ENCODE results near the gene RNF144B. TPM values are rescaled to one million over a fixed set of nuclear protein-coding genes. Genes with fewer than 3 reads are reported as not detected.
A peak's percentile ranks its signal among the peaks of the same experiment; 100 is the strongest.

The RNF144B gene
- total and polyA plus RNA-seq, 2 experiments from 2014 or later = 4.2 to 9.0 TPM

DNA sequence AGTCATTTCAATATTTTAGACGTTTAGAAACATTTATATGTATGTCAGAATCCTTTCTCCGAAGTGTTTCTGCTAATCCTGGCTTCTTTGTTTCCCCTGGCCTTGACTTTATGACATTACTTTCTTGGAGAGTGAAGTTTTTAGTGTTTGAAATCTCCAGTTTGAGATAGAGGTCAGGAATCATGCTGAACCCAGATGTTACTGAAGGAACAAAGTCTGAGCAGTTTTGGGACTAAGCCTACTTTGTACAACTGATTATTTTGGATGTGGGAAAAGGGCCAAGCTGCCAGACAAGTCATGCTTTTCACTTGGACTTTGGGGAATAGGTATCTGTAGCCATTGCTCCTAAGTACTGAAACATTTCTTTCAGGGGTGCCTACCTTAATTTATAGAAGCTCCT is 2.3 kb downstream of the RNF144B start:
- H3K27me3 ChIP-seq (ENCODE audit: insufficient read depth) = no peaks in the 10 kb centered on the region
- peaks cover 6% of the 10 kb centered on the region for H3K27me3 Mint-ChIP-seq (ENCODE audit: insufficient read depth, low read depth, poor library complexity)
- H3K36me3 ChIP-seq (ENCODE audit: insufficient read depth) = no peaks in the 10 kb centered on the region
- H3K27ac ChIP-seq (ENCODE audit: low read depth) = peak overlapping the region; percentile 12; the same call in 1 of the 2 replicates
- H3K4me1 Mint-ChIP-seq = peaks cover 46% of the 10 kb centered on the region
- H3K4me3 Mint-ChIP-seq = no peak overlapping the region; the same call in 2 of the 3 replicates
- TF ChIP-seq, protein P1, sequence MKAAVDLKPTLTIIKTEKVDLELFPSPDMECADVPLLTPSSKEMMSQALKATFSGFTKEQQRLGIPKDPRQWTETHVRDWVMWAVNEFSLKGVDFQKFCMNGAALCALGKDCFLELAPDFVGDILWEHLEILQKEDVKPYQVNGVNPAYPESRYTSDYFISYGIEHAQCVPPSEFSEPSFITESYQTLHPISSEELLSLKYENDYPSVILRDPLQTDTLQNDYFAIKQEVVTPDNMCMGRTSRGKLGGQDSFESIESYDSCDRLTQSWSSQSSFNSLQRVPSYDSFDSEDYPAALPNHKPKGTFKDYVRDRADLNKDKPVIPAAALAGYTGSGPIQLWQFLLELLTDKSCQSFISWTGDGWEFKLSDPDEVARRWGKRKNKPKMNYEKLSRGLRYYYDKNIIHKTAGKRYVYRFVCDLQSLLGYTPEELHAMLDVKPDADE (IDR thresholded peaks at IDR 0.05) = no peak
- TF ChIP-seq ZNF114 (CRISPR knock-in tag; IDR thresholded peaks at IDR 0.05) = no peak
- TF ChIP-seq, protein P2, sequence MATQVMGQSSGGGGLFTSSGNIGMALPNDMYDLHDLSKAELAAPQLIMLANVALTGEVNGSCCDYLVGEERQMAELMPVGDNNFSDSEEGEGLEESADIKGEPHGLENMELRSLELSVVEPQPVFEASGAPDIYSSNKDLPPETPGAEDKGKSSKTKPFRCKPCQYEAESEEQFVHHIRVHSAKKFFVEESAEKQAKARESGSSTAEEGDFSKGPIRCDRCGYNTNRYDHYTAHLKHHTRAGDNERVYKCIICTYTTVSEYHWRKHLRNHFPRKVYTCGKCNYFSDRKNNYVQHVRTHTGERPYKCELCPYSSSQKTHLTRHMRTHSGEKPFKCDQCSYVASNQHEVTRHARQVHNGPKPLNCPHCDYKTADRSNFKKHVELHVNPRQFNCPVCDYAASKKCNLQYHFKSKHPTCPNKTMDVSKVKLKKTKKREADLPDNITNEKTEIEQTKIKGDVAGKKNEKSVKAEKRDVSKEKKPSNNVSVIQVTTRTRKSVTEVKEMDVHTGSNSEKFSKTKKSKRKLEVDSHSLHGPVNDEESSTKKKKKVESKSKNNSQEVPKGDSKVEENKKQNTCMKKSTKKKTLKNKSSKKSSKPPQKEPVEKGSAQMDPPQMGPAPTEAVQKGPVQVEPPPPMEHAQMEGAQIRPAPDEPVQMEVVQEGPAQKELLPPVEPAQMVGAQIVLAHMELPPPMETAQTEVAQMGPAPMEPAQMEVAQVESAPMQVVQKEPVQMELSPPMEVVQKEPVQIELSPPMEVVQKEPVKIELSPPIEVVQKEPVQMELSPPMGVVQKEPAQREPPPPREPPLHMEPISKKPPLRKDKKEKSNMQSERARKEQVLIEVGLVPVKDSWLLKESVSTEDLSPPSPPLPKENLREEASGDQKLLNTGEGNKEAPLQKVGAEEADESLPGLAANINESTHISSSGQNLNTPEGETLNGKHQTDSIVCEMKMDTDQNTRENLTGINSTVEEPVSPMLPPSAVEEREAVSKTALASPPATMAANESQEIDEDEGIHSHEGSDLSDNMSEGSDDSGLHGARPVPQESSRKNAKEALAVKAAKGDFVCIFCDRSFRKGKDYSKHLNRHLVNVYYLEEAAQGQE (IDR thresholded peaks at IDR 0.05; ENCODE audit: unreplicated experiment) = no peak
- no peak for TF ChIP-seq ZNF331 (CRISPR knock-in tag; IDR thresholded peaks at IDR 0.05; ENCODE audit: low read depth)
- TF ChIP-seq POLR2AphosphoS5 (IDR thresholded peaks at IDR 0.05; ENCODE audit: low read depth) = no peak
- TF ChIP-seq, protein P3, sequence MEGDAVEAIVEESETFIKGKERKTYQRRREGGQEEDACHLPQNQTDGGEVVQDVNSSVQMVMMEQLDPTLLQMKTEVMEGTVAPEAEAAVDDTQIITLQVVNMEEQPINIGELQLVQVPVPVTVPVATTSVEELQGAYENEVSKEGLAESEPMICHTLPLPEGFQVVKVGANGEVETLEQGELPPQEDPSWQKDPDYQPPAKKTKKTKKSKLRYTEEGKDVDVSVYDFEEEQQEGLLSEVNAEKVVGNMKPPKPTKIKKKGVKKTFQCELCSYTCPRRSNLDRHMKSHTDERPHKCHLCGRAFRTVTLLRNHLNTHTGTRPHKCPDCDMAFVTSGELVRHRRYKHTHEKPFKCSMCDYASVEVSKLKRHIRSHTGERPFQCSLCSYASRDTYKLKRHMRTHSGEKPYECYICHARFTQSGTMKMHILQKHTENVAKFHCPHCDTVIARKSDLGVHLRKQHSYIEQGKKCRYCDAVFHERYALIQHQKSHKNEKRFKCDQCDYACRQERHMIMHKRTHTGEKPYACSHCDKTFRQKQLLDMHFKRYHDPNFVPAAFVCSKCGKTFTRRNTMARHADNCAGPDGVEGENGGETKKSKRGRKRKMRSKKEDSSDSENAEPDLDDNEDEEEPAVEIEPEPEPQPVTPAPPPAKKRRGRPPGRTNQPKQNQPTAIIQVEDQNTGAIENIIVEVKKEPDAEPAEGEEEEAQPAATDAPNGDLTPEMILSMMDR (conservative IDR thresholded peaks at IDR 0.05; ENCODE audit: low read depth in 2 of 2) = no peak
- TF ChIP-seq NANOG (IDR thresholded peaks at IDR 0.05; ENCODE audit: borderline replicate concordance) = no peak
- no peak overlapping the region for H2AFZ ChIP-seq
- peak overlapping the region; percentile 64 for H3K4me3 ChIP-seq
- peaks cover 50% of the 10 kb centered on the region for H3K4me1 ChIP-seq (ENCODE audit: insufficient read depth)
- ATAC-seq (no peak), DNase-seq (ENCODE audit: low spot score) (no peak)
- H3K27ac Mint-ChIP-seq = no peak overlapping the region
- peak overlapping the region; percentile 82 for H3K4me2 ChIP-seq
- H4K20me1 ChIP-seq (replicated peaks; ENCODE audit: insufficient read depth) = no peaks in the 10 kb centered on the region
- no peaks in the 10 kb centered on the region for H3K9me2 ChIP-seq (ENCODE audit: insufficient read depth)
- H3K36me3 Mint-ChIP-seq (ENCODE audit: low read depth) = peaks cover 4% of the 10 kb centered on the region; the same call in 2 of the 3 replicates
- no peaks in the 10 kb centered on the region; the same call in 1 of the 3 replicates for H3K9me3 Mint-ChIP-seq
- H3K79me2 ChIP-seq (replicated peaks; ENCODE audit: insufficient read depth) = peaks cover 29% of the 10 kb centered on the region
- peaks cover 10% of the 10 kb centered on the region; the same call in 1 of the 2 replicates for H3F3A ChIP-seq (replicated peaks; ENCODE audit: low read depth)

DNA sequence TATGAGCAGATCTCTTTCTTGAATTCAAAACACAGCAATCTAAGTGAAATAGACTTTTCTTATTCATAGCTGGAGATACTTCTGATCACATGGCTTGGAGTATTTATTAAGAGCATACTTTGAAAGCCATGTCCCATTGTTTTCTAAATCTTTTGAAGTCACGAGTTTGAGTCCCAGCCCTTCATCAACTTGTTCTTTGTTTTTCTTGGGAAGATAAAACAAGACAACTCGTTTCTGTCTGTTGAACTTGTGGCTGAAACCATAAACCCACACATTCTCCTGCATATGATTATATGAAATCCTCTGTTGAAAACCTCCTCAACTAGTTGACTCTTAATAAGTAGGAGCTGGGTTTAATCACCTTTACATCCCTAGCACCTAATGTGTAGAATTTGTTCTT is 3.3 kb downstream of the RNF144B start:
- Histone ChIP-seq H3K4me1 (ENCODE audit: insufficient read depth) (peaks cover 56% of the 10 kb centered on the region), H3K9me2 (ENCODE audit: insufficient read depth) (no peaks in the 10 kb centered on the region), H2AFZ (no peak overlapping the region), H3K4me3 (no peak overlapping the region), H3K27me3 (ENCODE audit: insufficient read depth) (no peaks in the 10 kb centered on the region), H4K20me1 (replicated peaks; ENCODE audit: insufficient read depth) (no peaks in the 10 kb centered on the region), H3K4me2 (no peak overlapping the region), H3K36me3 (ENCODE audit: insufficient read depth) (no peaks in the 10 kb centered on the region), H3K27ac (ENCODE audit: low read depth) (no peak overlapping the region), H3F3A (replicated peaks; ENCODE audit: low read depth) (peaks cover 10% of the 10 kb centered on the region; the same call in 1 of the 2 replicates), H3K79me2 (replicated peaks; ENCODE audit: insufficient read depth) (peaks cover 29% of the 10 kb centered on the region)
- Mint-ChIP-seq H3K4me1 (peaks cover 56% of the 10 kb centered on the region), H3K4me3 (no peak overlapping the region), H3K36me3 (ENCODE audit: low read depth) (peaks cover 6% of the 10 kb centered on the region; the same call in 2 of the 3 replicates), H3K9me3 (no peaks in the 10 kb centered on the region; the same call in 1 of the 3 replicates), H3K27ac (no peak overlapping the region), H3K27me3 (ENCODE audit: insufficient read depth, low read depth, poor library complexity) (peaks cover 2% of the 10 kb centered on the region)
- DNase-seq (ENCODE audit: low spot score) = no peak
- ATAC-seq = no peak
- TF ChIP-seq, protein P3 (conservative IDR thresholded peaks at IDR 0.05; ENCODE audit: low read depth in 2 of 2) = no peak
- TF ChIP-seq POLR2AphosphoS5 (IDR thresholded peaks at IDR 0.05; ENCODE audit: low read depth) (no peak), EZH2phosphoT487 (IDR thresholded peaks at IDR 0.05; ENCODE audit: unreplicated experiment) (no peak), ZNF331 (CRISPR knock-in tag; IDR thresholded peaks at IDR 0.05; ENCODE audit: low read depth) (no peak), NANOG (IDR thresholded peaks at IDR 0.05; ENCODE audit: borderline replicate concordance) (no peak)
